Sigmoid colon (tissue), 7 donors: ENCODE results near the gene KRT74. TPM values are rescaled to one million over a fixed set of nuclear protein-coding genes. Genes with fewer than 3 reads are reported as not detected.

ENCODE experiments used
- DNase-seq: peaks from one replicate; pipeline ENCODE4 v3.0.0-alpha.2; 2019
- H3K27ac ChIP-seq, 4 donors: fragments of 200-600 bp; sonication (generic); one replicate each; pipeline ENCODE4 v1.5.1; 2016 to 2019; ENCODE audit warnings: mild to moderate bottlenecking in 1 of 4
- H3K27me3 ChIP-seq, 3 donors: fragments of 200-600 bp; sonication (generic); one replicate each; pipeline ENCODE4 v1.5.1; 2019; ENCODE audit warnings: mild to moderate bottlenecking in 1 of 3
- H3K36me3 ChIP-seq, 4 donors: fragments of 200-600 bp; sonication (generic); one replicate each; pipeline ENCODE4 v1.5.1; 2016 to 2019
- H3K4me1 ChIP-seq, 4 donors: fragments of 200-600 bp; sonication (generic); one replicate each; pipeline ENCODE4 v1.5.1; 2017 to 2019
- H3K4me3 ChIP-seq, 4 donors: fragments of 200-600 bp; sonication (generic); one replicate each; pipeline ENCODE4 v1.5.1; 2017 to 2019; ENCODE audit warnings: mild to moderate bottlenecking in 2 of 4, moderate library complexity in 1 of 4
- H3K9me3 ChIP-seq, 4 donors: fragments of 200-600 bp in 3 of 4; sonication (generic) in 3 of 4; one replicate each; pipeline versions ENCODE4 v1.5.1 to v1.6.1; 2013 to 2019
- EP300 ChIP-seq, 4 donors: sonication (generic); formaldehyde crosslinking; IDR thresholded peaks; one replicate each; pipeline ENCODE4 v1.6.1; 2017; ENCODE audit warnings: antibody characterized with exemption in 4 of 4
- POLR2A ChIP-seq, 2 donors: fragments of 450-650 bp; IDR thresholded peaks; one replicate each; pipeline ENCODE4 v1.6.1; 2016; ENCODE audit warnings: antibody characterized with exemption in 2 of 2, mild to moderate bottlenecking in 2 of 2, moderate library complexity in 2 of 2
- POLR2AphosphoS5 ChIP-seq, 4 donors: sonication (generic); formaldehyde crosslinking; IDR thresholded peaks; one replicate each; pipeline ENCODE4 v1.6.1; 2017; ENCODE audit warnings: antibody characterized with exemption in 4 of 4
- WGBS, 2 donors: extraction: QIAGEN DNeasy Blood & Tissue Kit; methylation state at CpG; one replicate each; pipeline ENCODE4 v1.1.7; 2013; 5-methylcytosine and 5-hydroxymethylcytosine counted together
- intact Hi-C: fragments of 100-400 bp; cut with DNase I; formaldehyde crosslinking; loops from one replicate; pipeline ENCODE4 v1.15.1; 2023
- polyA plus RNA-seq, 3 donors: library from polyadenylated mRNA; stranded (reverse); fragments of 200-250 nt; gene quantifications; one replicate each; pipeline ENCODE4 v1.2.3, GENCODE V29; 2013
- total RNA-seq, 4 donors: library from RNA; depleted of rRNA; stranded (reverse); fragments of >200 nt; gene quantifications; one replicate each; pipeline ENCODE4 v1.1.0, GENCODE V29; 2016
- TF ChIP-seq, protein P1 (sequence below), 4 experiments: fragments of 450-650 bp in 3 of 4; fragments of 200-600 bp in 1 of 4; IDR thresholded peaks; one replicate each; pipeline ENCODE4 v1.5.1; 2016 to 2019; ENCODE audit warnings: antibody characterized with exemption in 4 of 4, mild to moderate bottlenecking in 3 of 4, moderate library complexity in 2 of 4
- donor health status: healthy with polysubstance abuse.
- donor health status: Bipolar disorder and iron deficiency.
- donor health status: healthy.

Gene KRT74
- total and polyA plus RNA-seq, 7 donors: not detected

DNA sequence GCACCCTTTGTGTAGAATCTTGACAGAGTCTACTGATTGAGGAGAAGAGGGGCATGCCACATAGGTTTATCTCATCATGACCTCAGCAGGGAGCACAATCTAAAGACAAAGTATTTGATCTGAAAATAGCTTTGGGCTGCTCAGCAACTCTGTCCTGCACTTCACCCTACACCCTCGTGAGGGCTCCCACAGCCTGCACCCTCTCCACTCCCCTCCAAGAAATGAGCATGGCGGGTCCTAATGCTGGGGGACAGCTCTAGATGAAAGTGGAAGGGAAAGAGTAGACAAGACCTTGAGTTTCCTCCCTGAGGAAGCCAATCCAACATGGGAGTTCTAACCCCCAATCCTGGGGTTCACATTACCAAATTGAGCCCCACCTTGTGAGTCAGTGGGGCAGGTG is 42.7 kb downstream of the KRT74 start:
- intact Hi-C loops: no loop called here
- TF ChIP-seq POLR2A (IDR thresholded peaks at IDR 0.05): no peak
- no peak for TF ChIP-seq EP300 (IDR thresholded peaks at IDR 0.05)
- DNase-seq: no peak
- WGBS, 2 donors: 90 to 92% methylated on average over 2 of the region's 2 CpGs
- H3K4me1 ChIP-seq: peaks cover 0 to 6% (median 3%) of the 10 kb centered on the region in 4 donors
- H3K9me3 ChIP-seq: no peaks in the 10 kb centered on the region
- no peaks in the 10 kb centered on the region for H3K27me3 ChIP-seq
- H3K4me3 ChIP-seq: no peak overlapping the region
- H3K36me3 ChIP-seq: no peaks in the 10 kb centered on the region
- no peak overlapping the region for H3K27ac ChIP-seq

DNA sequence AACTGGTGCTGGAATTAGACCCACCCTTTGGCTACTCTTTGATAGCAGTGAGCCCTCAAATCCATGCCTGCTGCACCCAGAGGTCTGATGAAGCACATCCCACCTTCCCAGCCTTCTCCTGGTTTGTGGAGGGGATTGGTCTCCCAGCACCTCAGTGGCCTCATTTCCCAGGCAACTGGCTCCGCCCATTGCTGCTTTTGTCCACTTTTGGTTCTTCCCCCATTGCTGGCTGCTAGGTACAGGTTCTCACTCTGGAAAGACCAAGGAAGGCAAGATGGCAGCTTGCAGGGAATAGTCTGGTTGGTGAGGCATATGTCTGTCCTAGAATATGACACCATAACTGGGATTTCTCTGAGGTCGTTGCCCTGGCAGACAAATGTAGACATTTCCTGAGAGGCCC is 43.3 kb downstream of the KRT74 start:
- 76 to 78% methylated on average over 2 of the region's 2 CpGs for WGBS, 2 donors
- Histone ChIP-seq H3K36me3 (no peaks in the 10 kb centered on the region), H3K27me3 (no peaks in the 10 kb centered on the region), H3K9me3 (no peaks in the 10 kb centered on the region), H3K4me1 (peaks cover 0 to 6% (median 3%) of the 10 kb centered on the region in 4 donors), H3K27ac (no peak overlapping the region), H3K4me3 (no peak overlapping the region)
- no peak for DNase-seq
- TF ChIP-seq, protein P1, sequence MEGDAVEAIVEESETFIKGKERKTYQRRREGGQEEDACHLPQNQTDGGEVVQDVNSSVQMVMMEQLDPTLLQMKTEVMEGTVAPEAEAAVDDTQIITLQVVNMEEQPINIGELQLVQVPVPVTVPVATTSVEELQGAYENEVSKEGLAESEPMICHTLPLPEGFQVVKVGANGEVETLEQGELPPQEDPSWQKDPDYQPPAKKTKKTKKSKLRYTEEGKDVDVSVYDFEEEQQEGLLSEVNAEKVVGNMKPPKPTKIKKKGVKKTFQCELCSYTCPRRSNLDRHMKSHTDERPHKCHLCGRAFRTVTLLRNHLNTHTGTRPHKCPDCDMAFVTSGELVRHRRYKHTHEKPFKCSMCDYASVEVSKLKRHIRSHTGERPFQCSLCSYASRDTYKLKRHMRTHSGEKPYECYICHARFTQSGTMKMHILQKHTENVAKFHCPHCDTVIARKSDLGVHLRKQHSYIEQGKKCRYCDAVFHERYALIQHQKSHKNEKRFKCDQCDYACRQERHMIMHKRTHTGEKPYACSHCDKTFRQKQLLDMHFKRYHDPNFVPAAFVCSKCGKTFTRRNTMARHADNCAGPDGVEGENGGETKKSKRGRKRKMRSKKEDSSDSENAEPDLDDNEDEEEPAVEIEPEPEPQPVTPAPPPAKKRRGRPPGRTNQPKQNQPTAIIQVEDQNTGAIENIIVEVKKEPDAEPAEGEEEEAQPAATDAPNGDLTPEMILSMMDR (IDR thresholded peaks at IDR 0.05): no peak
- TF ChIP-seq EP300 (IDR thresholded peaks at IDR 0.05) (no peak), POLR2AphosphoS5 (IDR thresholded peaks at IDR 0.05) (no peak), POLR2A (IDR thresholded peaks at IDR 0.05) (no peak)
- intact Hi-C loops: no loop called here

DNA sequence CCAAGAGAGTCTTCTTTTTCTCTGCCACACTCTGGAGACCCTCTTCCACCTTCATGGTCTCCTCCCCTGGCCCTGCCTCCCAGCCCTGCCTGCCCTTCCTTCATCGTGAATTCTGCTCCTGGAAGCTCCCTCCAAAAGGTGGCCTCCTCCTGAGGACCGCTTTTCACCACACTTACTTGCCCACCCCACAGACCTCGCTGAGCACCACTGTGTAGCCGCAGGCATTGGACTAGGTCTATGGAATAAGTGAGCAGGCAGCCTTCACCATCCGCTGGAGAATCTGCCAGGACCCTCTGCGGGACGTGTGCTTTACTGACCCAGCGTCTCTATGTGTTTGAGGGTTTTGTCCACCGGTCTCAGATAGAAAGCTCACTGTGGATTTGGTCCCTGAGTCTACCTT is 43.8 kb downstream of the KRT74 start:
- peaks cover 0 to 6% (median 3%) of the 10 kb centered on the region in 4 donors for H3K4me1 ChIP-seq
- no peaks in the 10 kb centered on the region for H3K9me3 ChIP-seq
- H3K36me3 ChIP-seq: no peaks in the 10 kb centered on the region
- no peak overlapping the region for H3K4me3 ChIP-seq
- H3K27me3 ChIP-seq: no peaks in the 10 kb centered on the region
- TF ChIP-seq EP300 (IDR thresholded peaks at IDR 0.05): no peak
- H3K27ac ChIP-seq: no peak overlapping the region
- intact Hi-C loops: no loop called here
- DNase-seq: no peak
- 94 to 95% methylated on average over 9 of the region's 9 CpGs for WGBS, 2 donors

DNA sequence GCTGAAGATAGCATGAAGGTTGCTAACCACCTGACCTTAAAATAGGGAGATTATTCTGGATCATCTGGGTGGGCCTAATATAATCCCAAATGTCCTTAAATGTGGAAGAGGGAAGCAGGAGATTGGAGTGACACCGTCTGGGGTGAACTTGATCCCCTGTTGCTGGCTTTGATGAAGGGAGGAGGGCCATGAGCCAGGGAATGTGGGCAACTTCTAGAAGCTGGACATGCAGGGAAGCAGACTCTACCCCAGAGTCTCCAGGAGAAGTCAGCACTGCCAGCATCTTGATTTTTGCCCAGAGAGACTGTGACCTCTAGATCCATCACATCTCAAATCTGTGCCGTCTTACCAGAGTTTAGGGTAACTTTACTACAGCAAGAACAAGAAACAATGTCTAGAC is 44.2 kb downstream of the KRT74 start:
- Histone ChIP-seq H3K27me3 (no peaks in the 10 kb centered on the region), H3K4me1 (peaks cover 0 to 6% (median 3%) of the 10 kb centered on the region in 4 donors), H3K36me3 (no peaks in the 10 kb centered on the region), H3K4me3 (no peak overlapping the region), H3K27ac (no peak overlapping the region), H3K9me3 (no peaks in the 10 kb centered on the region)
- DNase-seq: no peak
- intact Hi-C loops: no loop called here
- TF ChIP-seq POLR2A (IDR thresholded peaks at IDR 0.05) (no peak), POLR2AphosphoS5 (IDR thresholded peaks at IDR 0.05) (no peak), EP300 (IDR thresholded peaks at IDR 0.05) (no peak)
- TF ChIP-seq, protein P1 (IDR thresholded peaks at IDR 0.05): no peak
- WGBS, 2 donors: 90 to 93% methylated on average over 2 of the region's 2 CpGs

DNA sequence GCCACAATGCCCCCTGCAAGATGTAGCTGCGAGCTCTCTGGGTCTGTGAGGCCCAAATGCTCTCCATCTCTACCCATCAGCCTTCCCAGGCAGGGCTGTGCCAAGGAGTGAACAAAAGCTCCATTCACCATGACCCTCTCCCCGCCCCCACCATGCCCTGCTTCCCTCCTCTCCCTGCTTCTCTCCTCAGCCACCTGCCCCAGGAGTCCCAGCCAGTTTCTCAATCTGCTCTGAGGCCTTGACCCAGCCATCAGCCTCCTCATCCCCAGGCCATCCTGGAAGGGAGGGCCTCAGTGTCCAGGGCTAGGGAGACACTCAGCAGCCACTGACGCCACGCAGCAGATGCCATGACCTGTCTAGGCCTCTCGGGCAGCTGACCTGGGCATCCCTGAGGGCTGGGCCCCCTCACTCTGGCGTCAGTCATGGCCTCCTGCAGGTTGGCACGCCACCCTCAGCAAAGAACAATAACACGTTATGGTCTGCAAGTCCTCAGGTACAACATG is 45.0 kb downstream of the KRT74 start:
- Histone ChIP-seq H3K36me3 (no peaks in the 10 kb centered on the region), H3K4me3 (no peak overlapping the region), H3K4me1 (peaks cover 0 to 3% (median under 1%) of the 10 kb centered on the region in 4 donors), H3K9me3 (no peaks in the 10 kb centered on the region), H3K27ac (no peak overlapping the region), H3K27me3 (no peaks in the 10 kb centered on the region)
- TF ChIP-seq POLR2A (IDR thresholded peaks at IDR 0.05) (no peak), POLR2AphosphoS5 (IDR thresholded peaks at IDR 0.05) (no peak), EP300 (IDR thresholded peaks at IDR 0.05) (no peak)
- TF ChIP-seq, protein P1 (IDR thresholded peaks at IDR 0.05): no peak
- DNase-seq: no peak
- WGBS, 2 donors: 68 to 88% methylated on average over 8 of the region's 8 CpGs
- intact Hi-C loops: no loop called here
